ENCODE results near the gene COL6A1.
"Not testable (repeated sequence)": the region's sequence is repeated elsewhere in the genome, so short reads cannot be mapped to it uniquely, and the experiment has no call there.

Gene COL6A1

GRCh38 chr21:45970674-45971615, 10.6 kb upstream of the COL6A1 start:
- DNase-seq, result peak; percentile 36

- DNase-seq, result no peak
Measured at GRCh38 chr21:45971616-45972352, 9.8 kb upstream of the COL6A1 start.

- DNase-seq, result no peak
Measured at GRCh38 chr21:45972353-45972715, 9.2 kb upstream of the COL6A1 start.

DNA sequence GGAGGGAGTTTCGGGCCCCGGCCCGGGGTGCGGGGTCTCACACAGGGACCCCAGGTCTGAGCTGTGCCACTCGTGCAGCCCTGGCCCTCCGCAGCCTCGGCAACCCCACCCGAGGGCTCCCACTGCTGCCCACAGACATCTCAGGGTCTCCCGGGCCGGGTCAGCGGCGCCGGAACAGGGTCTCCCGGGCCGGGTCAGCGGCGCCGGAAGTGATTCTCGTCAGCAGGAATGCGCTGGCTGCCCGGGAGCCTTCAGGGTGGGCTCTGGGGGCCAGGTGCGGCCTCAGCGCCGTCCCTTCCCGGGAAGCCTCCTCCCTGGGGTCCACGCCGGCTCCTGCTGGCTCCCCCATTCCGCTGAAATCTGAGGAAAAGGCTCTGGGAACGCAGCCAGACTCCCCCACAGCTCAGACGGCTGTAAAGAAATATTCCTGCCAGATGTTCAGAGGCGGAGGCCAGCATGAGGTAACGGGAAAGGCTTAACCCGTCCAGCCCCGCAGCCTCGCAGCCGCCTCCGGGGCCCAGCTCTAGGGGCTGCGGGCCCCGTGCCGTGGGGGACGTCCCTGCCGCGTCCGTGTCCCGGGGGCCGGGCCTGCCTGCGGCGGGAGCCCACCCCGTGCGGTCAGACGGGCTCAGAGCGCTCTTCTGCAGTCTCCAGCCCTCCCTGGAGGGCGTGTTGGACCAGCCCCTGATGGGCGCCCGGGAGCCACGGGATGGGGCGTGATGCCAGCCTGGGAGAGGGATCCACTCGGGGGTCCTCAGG, 8.7 kb upstream of the COL6A1 start:
- no peak for DNase-seq

- DNase-seq, result peak; percentile 82
Measured at GRCh38 chr21:45973475-45974072, 8.0 kb upstream of the COL6A1 start.

GRCh38 chr21:45974073-45975019, 7.2 kb upstream of the COL6A1 start:
- no peak for DNase-seq

GRCh38 chr21:45975020-45975666, 6.4 kb upstream of the COL6A1 start:
- DNase-seq, result no peak

DNA sequence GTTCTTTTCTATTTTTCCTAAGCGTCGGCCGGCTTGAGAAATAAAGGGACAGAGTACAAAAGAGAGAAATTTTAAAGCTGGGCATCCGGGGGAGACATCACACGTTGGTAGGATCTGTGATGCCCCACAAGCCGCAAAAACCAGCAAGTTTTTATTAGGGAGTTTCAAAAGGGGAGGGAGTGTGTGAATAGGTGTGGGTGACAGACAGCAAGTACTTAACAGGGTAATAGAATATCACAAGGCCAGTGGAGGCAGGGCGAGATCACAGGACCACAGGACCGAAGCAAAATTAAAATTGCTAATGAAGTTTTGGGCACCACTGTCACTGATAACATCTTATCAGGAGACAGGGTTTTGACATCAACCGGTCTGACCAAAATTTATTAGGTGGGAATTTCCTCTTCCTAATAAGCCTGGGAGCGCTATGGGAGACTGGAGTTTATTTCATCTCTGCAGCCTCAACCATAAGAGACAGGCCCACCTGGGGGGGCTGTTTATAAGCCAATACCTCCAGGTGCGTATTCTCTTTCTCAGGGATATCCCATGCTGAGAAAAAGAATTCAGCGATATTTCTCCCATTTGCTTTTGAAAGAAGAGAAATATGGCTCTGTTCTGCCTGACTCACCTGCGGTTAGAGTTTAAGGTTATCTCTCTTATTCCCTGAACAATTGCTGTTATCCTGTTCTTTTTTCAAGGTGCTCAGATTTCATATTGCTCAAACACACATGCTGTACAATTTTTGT, 5.7 kb upstream of the COL6A1 start:
- DNase-seq, result not testable (repeated sequence)

- no peak for DNase-seq
Measured at GRCh38 chr21:45976701-45977311, 4.8 kb upstream of the COL6A1 start.

DNA sequence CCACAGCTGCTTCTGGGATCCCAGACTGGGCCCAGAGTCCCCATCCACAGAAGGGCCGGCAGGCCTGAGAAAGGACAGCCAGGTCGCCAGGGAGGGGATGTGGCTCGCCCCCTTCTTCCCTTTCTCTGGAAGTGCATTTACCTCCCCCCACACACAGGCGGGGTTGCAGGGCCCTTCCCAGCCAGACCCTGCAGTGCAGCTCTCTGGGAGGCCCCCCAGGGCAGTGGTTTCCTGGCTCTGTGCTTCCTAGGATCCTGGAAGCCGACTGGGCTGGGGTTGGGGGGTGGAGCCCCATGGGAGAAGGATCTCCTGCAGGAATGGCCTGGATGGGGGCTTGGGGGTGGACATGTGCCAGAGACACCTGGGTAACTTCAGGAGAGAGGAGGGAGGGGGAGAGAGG, 4.2 kb upstream of the COL6A1 start:
- no peak for DNase-seq

- no peak for DNase-seq
Measured at GRCh38 chr21:45979141-45979631, 2.4 kb upstream of the COL6A1 start.

- no peak for DNase-seq
Measured at GRCh38 chr21:45979651-45980050, 1.9 kb upstream of the COL6A1 start.

GRCh38 chr21:45980271-45980670, 1.3 kb upstream of the COL6A1 start:
- no peak for DNase-seq

DNA sequence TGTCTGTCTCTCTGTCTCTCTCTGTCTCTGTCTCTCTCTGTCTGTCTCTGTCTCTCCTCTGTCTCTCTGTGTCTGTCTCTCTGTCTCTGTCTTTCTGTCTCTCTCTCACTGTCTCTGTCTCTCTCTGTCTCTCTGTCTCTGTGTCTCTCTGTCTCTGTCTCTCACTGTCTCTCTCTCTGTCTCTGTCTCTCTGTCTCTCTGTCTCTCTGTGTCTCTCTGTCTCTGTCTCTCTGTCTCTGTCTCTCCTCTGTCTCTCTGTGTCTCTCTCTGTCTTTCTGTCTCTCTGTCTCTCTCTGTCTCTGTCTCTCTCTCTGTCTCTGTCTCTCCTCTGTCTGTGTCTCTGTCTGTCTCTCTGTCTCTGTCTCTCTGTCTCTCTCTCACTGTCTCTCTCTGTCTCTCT, 873 bp upstream of the COL6A1 start:
- DNase-seq, result no peak

- no peak for DNase-seq
Measured at GRCh38 chr21:45982092-45982757, 655 bp downstream of the COL6A1 start.

DNA sequence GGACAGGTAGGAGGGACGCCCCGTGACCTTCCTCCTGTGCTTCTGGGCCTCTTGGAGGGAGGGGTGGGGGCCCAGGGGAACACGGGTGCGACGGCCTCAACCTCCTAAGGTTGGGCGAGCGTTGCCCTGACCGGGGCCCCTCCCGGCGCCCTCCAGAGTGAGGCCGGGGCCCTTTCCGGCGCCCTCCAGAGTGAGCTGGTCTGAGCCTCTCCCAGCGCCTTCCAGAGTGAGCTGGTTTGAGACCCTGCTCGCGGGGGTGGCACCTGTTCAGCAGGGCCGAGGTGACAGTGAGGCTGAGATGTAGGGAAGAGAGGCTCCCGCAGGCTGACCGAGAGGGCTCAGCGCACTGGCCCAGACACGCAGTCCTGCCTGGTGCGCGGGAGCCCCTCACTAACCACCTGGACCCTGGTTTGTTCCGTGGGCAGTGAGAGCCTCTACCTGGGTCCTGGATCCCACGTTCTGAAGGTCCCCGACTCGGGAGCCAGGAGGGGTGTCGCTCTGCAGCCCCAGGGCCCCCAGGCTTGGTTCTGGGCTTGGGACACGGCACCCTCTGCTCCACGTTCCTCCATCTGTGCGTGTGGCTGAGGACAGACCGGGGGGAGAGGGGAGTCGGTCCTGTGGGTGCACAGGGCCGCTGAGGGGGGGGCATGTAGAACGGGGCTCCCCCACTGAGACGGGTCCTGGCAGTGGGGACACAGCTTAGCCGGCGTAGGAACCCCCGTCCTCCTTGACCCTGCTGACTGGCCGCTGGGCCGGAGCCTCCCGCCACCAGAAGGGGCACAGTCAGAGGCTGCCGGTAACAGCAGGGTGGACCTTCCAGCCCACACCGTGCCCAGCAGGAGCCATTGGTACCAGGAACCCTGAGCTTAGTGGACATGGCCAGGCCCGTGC, 1.4 kb downstream of the COL6A1 start:
- DNase-seq, result no peak

DNA sequence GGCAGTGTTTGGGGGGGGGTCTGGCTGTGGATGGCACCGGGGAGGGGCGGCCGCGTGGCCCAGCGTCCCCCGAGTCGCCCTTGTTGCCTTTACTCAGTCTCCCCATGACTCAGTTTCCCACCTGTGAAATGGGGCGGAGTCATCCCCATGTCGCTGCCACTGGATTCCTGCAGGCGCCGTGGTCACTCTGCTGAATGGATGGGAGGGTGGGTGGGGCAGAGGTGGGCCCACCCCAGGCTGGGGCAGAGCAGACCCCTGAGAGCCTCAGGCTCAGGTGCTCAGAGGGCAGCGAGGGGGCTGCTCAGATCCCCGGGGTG, 2.0 kb downstream of the COL6A1 start:
- no peak for DNase-seq

GRCh38 chr21:45983981-45984551, 2.5 kb downstream of the COL6A1 start:
- DNase-seq, result no peak
